HG03066 (cell line): Measurements from ENCODE around the gene ABCC2.
"Not testable (repeated sequence)": the region's sequence is repeated elsewhere in the genome, so short reads cannot be mapped to it uniquely, and the experiment has no call there.

Source experiments
- ATAC-seq: cut with Tn5 transposase; IDR thresholded peaks from one replicate; pipeline ENCODE4 v1.9.1; 2021; ENCODE audit warnings: low read depth; ENCODE audit not compliant: unreplicated experiment

ABCC2 gene

DNA sequence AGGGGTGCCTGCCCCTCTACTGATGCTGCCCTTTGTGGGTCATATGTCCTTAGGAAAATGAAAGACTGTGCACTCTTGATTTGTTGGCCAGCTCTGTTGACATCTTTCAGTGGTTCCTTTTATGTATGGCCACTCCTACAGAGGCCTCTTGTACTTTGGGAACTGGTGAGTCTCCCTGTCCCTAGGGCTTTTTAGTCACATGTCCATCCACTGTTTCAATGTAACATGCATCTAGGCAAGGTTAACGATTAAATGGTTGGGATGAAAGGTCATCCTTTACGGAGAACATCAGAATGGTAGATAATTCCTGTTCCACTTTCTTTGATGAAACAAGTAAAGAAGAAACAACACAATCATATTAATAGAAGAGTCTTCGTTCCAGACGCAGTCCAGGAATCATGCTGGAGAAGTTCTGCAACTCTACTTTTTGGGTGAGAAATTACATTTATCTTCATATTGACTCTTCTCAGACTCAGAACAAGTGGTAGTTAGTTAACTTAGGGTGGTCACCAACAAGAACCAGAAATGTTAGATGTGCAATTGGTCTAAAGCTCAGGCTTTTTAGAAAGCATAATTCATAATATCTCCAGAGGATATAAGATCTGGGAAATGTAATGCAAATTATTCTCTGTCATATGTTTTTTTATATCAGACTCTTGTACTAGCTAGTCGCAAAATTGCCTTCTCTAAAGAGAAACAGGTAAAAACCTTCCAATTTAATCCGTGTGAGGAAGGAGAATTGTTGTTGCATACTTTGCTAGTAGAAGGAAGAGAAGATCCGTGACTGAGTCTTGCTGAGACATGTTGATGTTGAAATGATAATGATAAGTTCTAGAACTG, at the start of gene ABCC2:
Gene ABCC2, plus strand, starts transcription at position 194 of the 840 bp plus-strand sequence. Its CDS starts 205 bp downstream, at position 399.
- ATAC-seq, result no peak

DNA sequence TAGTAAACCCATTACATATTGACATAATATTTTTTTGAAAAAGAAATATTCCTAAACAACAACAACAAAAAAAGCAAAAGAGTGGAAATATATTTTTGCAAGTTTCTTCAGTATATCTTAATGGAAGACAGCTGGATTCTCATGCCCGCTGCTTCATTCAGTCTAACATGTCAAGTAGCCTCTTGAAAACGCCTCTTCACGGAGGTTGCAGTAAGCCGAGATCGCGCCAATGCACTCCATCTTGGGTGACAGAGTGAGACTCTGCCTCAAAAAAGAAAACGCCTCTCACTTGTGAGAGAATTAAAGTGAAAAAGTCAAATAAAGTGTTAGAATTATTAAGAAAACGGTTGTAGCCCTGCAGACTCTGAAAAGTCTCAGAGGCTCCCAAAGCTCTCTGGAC, 49.1 kb upstream of the ABCC2 start:
- ATAC-seq, result no peak

DNA sequence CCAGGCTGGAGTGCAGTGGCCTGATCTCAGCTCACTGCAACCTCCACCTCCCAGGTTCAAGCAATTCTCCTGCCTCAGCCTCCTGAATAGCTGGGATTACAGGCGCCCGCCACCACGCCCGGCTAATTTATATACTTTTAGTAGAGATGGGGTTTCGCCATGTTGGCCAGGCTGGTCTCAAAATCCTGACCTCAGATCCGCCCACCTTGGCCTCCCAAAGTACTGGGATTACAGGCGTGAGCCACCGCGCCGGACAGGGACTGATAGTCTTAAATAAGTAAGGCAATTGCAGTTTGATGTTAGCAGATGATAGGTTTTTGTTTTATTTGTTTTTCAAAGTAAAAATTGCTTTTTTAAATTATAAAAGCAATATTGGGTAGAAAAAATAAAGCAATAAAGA, 48.3 kb upstream of the ABCC2 start:
- ATAC-seq, result not testable (repeated sequence)

DNA sequence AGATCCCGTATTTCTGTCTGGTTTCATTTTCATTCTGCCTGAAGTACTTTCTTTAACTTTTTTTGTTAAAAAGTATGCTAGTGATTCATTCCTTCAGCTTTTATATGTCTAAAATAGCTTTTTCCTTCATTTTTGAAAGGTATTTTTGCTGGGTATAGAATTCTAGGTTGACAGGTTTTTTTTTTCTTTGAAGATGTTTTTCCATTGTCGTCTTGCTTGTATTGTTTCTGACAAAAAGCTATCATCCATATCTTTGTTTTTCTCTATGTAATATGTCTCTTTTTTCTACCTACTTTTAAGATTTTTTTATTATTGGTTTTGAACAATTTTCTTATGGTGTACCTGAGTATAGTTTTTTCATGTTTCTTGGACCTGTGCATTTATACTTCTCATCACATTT, 42.2 kb upstream of the ABCC2 start:
- ATAC-seq, result no peak

DNA sequence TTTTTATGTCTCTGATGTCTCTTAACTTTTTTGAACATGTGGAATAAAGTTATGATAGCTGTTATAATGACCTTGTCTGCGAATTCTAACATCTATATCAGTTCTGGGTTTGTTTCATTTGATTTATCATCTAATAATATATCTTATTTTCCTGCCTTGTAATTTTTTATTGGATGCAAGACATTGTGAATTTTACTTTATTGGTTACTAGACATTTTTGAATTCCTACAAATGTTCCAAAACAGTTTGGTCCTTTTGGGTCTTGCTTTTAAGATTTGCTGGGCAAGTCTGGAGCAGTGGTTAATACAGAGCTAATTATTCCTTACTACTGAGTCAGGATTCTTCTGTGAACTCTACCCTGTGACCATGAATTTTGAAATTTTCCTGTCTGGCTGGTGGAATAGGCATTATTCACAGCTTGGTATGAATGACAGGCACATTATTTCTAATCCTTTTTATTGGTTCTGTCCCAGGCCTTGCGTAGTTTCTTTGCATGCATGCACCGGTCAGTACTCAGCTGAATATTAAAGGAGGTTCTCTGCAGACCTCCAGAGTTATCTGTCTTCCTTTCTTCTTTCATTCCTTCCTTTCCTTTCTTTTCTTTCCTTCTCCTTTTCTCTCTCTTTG, 41.4 kb upstream of the ABCC2 start:
- no peak for ATAC-seq

DNA sequence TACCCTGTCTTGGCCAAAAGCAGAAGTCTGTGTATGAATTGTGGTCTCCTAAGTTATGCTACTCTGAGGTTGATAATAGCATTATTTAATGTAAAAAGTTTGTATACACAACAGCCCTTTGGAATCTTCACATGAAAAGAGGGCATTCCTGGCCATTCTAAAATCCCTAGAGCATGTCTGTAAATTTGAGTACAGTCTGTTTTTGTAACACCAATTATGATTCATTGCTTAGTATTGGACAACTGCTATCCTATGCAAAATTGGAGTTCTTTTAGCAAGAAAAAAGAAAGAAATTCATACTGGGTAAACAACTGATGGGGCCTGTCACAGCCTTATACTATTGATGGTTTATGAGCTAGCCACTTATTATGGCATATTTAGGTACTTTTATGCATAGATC, 40.2 kb upstream of the ABCC2 start:
- no peak for ATAC-seq

DNA sequence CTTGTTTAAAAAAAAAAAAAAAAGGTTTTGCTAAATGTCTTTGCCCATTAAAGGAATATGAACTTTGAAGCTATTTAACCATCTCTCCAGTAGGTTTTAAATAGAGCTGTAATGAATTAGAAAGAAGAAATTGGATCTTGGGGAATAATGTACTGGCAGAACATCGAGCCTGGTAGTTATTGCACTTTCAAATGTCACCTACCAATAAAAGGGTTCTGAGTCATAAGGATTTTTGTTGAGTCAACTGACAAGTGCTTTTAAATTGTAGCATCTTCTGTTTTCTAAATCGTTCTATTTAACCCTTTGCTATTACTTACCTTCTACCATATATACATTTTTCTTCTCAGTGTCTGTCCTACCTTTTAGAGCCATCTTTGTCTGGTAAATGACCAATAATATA, 39.7 kb upstream of the ABCC2 start:
- no peak for ATAC-seq

DNA sequence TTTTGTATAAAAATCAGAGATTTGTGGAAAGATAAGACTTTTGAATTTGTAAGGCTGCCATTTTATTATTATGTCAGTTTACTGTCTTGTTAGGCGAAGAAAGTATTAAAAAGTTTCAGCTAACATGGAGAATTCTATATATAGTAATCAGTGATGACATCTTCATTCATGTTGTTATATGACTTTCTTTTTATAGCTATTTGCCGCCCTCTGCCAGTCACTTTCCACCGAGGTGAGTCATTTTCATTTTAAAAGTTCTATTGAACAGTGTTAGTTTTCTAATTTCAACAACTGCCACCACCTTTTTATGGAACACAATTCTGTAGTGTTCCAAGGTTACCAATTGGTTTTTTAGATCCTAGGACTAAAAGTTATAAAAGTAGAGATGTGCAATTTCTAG, 38.6 kb upstream of the ABCC2 start:
- ATAC-seq, result no peak

DNA sequence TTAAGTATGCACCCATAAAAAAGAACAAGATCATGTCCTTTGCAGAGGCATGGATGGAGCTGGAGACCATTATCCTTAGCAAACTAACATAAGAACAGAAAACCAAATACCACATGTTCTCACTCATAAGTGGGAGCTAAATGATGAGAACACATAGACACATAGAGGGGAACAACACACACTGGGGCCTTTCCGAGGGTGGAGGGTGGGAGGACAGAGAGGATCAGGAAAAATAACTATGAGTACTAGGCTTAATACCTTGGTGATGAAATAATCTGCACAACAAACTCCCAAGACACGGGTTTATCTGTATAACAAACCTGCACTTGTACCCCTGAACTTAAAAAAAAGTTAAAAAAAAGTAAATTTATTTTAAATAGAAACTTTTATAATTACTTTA, 36.3 kb upstream of the ABCC2 start:
- ATAC-seq, result not testable (repeated sequence)

DNA sequence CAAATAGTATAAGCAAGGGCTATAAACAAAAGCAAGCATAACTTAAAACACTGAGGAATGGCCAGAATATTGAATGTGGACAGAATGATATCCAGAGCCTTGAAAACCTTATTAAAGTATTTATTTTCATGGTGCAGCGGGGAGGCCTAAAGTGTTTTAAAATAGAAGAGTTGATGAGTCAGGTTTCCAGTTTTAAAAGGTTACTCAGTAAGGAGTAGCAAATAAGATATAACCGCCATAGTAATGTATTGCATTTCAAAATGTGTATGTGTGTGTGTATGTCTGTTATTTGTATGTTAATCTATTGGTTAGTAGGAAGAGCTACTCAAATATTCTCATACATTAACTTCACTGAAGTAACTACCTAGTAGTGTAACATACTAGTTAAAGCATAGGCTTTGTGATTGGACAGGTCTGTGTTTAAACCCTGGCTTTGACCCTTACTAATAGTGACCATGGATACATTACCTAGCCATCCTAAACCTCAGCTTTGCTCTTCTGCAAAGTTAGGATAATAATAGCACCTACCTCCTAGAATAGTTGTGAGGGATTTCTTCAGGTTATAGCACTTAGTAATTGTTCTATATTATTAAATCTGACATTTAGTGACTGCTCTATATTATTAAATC, 33.5 kb upstream of the ABCC2 start:
- ATAC-seq, result no peak

DNA sequence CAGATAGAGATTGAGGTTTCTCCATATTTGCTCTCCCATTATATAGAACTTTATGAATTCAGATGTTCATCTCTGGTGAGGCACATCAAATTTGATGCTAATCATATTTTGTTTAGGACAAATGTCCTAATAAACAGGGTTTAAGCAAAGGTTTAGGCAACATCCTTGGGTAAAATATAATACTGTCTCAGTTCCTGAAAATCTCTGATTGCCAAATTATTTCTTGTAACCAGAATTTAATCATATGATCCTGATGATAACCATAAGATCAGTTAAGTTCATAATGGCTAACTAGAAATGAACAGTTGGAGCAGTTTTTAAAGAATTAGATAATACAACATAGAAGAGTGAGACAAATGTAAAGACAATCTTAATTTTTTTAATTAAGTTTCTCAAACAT, 31.8 kb upstream of the ABCC2 start:
- no peak for ATAC-seq

DNA sequence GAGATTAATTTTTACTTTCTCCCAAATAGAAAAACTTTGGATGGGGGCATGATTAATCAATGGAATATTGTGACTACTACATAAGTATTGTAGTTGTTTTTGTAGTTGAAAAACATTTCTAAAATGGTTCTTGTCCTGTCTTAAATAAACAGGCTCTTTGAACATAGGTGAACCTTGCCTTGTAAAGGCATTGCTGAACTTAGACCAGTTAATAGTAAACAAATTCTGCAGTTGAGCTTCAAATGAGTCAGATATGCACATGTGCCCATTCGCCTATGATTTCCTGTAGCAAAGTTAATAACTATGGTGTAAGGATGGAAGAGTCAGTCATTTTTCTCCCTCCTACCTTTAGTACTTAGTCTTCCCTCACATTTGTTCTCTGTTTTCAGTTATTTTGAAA, 27.8 kb upstream of the ABCC2 start:
- no peak for ATAC-seq

DNA sequence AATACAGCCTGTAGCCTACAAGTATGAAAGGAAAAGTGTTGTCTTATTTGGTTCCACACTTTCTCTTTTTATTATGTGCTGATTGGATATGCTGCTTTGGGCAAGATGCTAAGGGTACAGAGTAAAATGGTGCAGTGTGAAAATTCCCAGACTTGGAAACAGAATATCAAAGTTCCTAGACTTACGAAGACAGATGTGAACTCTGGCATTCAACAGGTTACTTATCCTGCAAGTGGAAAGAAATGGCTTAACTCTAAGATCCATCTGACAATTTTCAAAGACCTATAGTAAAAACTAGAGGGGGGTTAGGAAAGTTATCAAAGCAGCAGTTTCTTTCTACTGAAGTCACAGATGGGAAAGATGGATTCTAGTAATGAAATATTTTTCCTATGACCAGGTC, 26.3 kb upstream of the ABCC2 start:
- ATAC-seq, result no peak

DNA sequence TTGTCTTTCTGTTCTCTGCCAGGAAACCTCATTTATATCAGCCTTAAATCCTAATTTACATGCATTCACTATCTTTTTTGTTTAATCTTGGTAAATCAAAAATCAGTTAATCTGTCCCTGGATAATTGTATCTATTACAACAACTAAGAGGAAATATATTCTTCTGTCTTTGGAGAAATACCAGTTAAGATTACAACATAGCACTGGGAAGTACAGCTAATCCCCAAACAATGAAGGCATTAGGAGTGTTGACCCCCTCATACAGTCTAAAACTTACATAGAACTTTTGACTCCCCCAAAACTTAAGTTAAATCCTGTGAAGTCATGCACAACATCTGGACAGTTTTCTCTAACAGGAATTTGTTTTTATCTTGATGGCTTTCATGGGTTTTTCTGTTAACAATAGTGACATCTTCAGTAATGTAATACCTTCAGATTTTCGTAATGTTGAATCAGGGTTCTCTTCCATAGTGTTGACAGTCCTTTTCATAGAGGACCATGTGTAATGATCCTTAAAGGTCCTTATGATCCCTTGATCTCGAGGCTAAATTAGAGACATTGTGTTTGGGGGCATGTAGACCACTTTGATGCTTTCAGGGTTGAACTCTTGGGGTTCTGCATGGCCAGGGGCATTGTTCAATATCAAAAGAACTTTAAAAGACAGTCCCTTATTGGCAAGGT, 24.1 kb upstream of the ABCC2 start:
- ATAC-seq, result no peak

DNA sequence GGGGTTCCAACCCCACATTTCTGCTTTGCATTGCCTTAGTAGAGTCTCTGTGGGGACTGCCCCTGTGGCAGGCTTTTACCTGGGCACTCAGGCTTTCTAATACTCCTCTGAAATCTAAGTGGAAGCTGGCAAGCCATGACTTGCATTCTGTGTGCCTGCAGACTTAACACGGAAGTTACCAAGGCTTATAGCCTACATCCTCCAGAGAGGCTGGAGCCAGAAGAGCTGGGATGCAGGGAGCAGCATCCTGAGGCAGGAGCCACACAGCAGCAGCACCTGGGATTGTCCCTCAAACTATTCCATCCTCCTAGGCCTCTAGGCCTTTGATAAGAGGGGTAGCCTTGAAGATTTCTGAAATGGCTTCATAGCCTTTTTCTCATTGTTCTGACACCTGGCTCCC, 22.1 kb upstream of the ABCC2 start:
- ATAC-seq, result no peak

DNA sequence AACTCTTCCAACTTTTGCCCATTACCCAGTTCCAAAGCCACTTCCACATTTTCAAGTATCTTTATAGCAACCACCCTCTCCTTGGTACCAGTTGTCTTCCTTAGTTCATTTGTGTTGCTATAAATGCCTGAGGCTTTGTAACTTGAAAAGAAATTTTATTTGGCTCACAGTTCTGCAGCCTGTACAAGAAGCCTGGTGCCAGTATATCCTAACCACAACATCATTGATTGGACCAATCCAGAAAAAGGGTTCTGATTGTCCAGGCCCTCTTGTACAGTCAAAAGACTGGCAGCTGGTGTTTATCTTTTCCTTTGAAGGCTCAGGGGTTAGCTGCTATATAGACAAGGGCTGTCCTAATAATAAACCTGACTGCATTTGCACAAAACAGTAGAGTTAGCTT, 21.1 kb upstream of the ABCC2 start:
- ATAC-seq, result no peak

DNA sequence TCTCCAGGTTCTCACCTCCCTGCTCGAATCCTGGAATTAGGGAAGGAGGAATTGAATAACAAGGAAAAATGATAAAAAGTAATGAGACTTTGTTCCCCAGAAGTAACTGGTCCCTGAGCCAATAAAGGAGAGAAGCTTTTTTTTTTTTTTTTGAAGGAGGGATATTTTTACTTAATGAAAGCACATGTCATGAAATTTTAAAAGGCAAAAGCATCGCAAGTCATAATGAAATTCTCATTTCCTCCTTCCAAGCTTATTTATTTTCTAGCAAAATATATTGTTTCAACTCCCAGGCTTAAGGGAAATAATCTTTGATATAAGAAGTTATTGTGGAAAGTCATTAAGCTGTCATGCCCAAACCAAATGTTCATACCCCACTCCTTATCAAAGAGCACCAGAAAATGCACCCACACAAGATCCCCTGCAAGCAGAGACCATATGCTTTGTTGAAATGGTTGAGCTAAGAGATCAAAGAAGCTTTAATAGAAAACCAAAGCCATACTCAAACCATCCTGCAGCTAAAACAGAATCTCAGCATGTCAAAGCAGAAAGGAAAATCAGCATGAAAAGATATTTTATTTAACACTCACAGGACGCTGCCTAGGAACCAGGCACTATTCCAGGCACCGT, 16.7 kb upstream of the ABCC2 start:
- no peak for ATAC-seq

DNA sequence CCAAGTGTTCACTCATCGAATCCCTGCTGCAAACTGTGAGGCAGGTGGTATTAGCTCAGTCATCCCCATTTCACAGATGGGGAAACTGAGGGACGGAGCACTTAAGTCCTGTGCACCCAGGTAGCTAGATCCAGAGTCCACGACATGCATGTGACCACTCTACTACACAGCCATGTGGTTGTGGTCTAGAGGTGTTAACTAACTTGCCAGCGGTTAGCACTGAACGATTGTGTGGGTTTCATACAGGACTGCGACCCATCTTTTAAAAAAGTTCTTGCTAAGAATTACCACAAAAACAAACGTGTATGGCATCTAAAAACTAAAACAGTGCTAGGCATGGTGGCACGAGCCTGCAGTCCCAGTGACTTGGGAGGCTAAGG, 16.1 kb upstream of the ABCC2 start:
- peak; percentile 89 for ATAC-seq

DNA sequence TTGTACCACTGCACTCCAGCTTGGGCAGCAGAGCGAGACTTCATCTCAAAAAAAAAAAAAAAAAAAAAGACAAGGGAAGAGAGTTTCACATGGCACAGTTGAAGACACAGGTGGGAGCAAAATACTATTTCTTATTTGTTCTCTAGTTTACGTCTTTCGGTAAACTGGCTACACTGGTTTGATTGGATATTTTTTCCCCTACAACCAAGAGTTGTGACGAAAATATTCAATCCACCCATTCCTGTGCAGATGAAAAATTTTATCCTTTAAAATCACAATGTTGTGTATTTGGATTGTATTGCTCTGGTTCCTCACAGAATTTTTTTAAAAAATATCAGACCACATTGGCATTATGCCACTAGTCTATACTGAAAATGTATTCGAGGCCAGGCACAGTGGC, 14.5 kb upstream of the ABCC2 start:
- no peak for ATAC-seq

DNA sequence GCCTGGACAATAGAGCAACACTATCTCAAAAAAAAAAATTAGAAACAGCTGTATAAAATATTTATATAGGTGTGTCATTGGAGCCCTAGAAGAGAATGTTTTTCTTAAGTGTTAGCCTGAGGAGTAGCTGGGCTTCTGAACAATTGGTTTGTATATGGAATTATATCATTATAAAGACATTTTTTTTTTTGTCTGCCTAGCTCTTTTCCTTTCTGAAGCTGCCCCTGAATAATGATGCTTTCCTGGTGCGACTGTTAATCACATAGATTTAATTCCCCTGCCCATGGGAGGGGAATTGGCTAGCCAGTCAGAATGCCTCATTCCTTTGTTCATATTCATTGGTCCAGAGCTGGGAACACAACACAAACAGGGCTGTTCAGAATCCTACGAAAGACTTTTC, 13.9 kb upstream of the ABCC2 start:
- no peak for ATAC-seq

DNA sequence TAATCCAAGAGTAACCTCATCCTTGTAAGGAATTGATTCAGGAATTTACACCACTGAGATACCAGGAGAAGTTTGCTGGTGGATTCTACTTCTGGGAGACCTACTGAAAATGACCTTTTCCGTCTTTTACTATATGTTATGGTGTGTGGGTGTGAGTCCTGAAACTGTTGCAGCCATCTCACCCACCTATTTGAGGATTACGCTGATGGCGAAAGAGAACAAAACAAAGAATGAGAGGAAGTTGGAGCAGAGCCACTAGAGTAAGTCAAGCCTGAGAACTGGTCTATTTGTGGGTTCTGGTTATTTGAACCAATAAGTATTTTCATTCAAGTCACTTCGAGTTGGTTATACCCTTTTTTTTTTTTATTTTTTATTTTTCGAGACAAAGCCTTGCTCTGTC, 12.7 kb upstream of the ABCC2 start:
- no peak for ATAC-seq
